PFSK-1 (cell line): ENCODE data around the gene DTYMK.

Source experiments
- FOXP2 ChIP-seq: optimal IDR thresholded peaks from 2 replicates; pipeline ENCODE3; 2011; ENCODE audit warnings: borderline replicate concordance, control low read depth, inconsistent platforms; ENCODE audit not compliant: insufficient read depth; ENCODE audit errors: extremely low read length, extremely low read depth
- POLR2AphosphoS5 ChIP-seq: IDR thresholded peaks from 2 replicates; pipeline ENCODE4 v1.6.1; 2012; ENCODE audit warnings: low read depth, mild to moderate bottlenecking, control low read depth, low read length, moderate library complexity
- REST ChIP-seq, 2 experiments: IDR thresholded peaks; 2 replicates each; pipeline versions ENCODE4 v1.6.1 to v1.8.0; 2011 to 2012; ENCODE audit warnings: low read depth in 2 of 2, low read length in 2 of 2, control low read depth in 1 of 2, inconsistent platforms in 1 of 2, mild to moderate bottlenecking in 1 of 2, moderate library complexity in 1 of 2; ENCODE audit not compliant: insufficient read depth in 1 of 2
- SIN3A ChIP-seq: IDR thresholded peaks from 2 replicates; pipeline ENCODE4 v1.6.1; 2012; ENCODE audit warnings: mild to moderate bottlenecking, low read length, moderate library complexity, borderline replicate concordance; ENCODE audit not compliant: insufficient read depth
- TAF1 ChIP-seq: IDR thresholded peaks from 2 replicates; pipeline ENCODE4 v1.6.1; 2012; ENCODE audit warnings: low read length, control low read depth, borderline replicate concordance; ENCODE audit not compliant: insufficient read depth

Gene DTYMK

GRCh38 chr2:241730671-241731293 is 44.2 kb upstream of the DTYMK start:
- TF ChIP-seq TAF1 (no peak), FOXP2 (no peak), SIN3A (no peak), POLR2AphosphoS5 (no peak), REST (IDR thresholded peaks at IDR 0.05; ENCODE audit: insufficient read depth in 1 of 2, low read depth in 2 of 2, low read length in 2 of 2) (no peak)

GRCh38 chr2:241729868-241730267 is 43.3 kb upstream of the DTYMK start:
- TF ChIP-seq POLR2AphosphoS5 (no peak), REST (IDR thresholded peaks at IDR 0.05; ENCODE audit: insufficient read depth in 1 of 2, low read depth in 2 of 2, low read length in 2 of 2) (no peak), TAF1 (no peak), SIN3A (no peak), FOXP2 (no peak)

- TF ChIP-seq FOXP2 (no peak), REST (IDR thresholded peaks at IDR 0.05; ENCODE audit: insufficient read depth in 1 of 2, low read depth in 2 of 2, low read length in 2 of 2) (no peak), TAF1 (no peak), POLR2AphosphoS5 (no peak), SIN3A (no peak)
These were observed 42.0 kb upstream of the DTYMK start for GRCh38 chr2:241728627-241729026.

- no peak for TF ChIP-seq REST (IDR thresholded peaks at IDR 0.05; ENCODE audit: insufficient read depth in 1 of 2, low read depth in 2 of 2, low read length in 2 of 2)
- no peak for TF ChIP-seq SIN3A
- no peak for TF ChIP-seq POLR2AphosphoS5
- TF ChIP-seq FOXP2 = no peak
These were observed 41.4 kb upstream of the DTYMK start for GRCh38 chr2:241728000-241728399.

- TF ChIP-seq TAF1 = no peak
These were observed 39.8 kb upstream of the DTYMK start for GRCh38 chr2:241726459-241726858.
